SK-N-SH treated with all-trans-retinoic acid at 6 μM for 48 hours (cell line): ENCODE data around the gene EMX2.

Source experiments
- CREB5 ChIP-seq: fragments of 250-450 bp; sonication (Bioruptor Pico); IDR thresholded peaks from 2 replicates; pipeline ENCODE4 v1.5.1; 2020; ENCODE audit warnings: low read depth, mild to moderate bottlenecking, moderate library complexity
- CSRNP3 ChIP-seq: fragments of 250-450 bp; sonication (Bioruptor Pico); IDR thresholded peaks from 2 replicates; pipeline ENCODE4 v1.5.1; 2021; ENCODE audit warnings: mild to moderate bottlenecking, moderate library complexity
- ESRRG ChIP-seq: fragments of 250-450 bp; sonication (Bioruptor Pico); IDR thresholded peaks from 2 replicates; pipeline ENCODE4 v1.6.1; 2021; ENCODE audit warnings: mild to moderate bottlenecking
- GLIS3 ChIP-seq: fragments of 250-450 bp; sonication (Bioruptor Pico); IDR thresholded peaks from 2 replicates; pipeline ENCODE4 v1.5.0; 2020; ENCODE audit warnings: mild to moderate bottlenecking, moderate library complexity
- PATZ1 ChIP-seq: fragments of 250-450 bp; sonication (Bioruptor Pico); IDR thresholded peaks from 2 replicates; pipeline ENCODE4 v1.8.0; 2020; ENCODE audit warnings: mild to moderate bottlenecking, moderate library complexity, borderline replicate concordance
- POU6F1 ChIP-seq: fragments of 250-450 bp; sonication (Bioruptor Pico); IDR thresholded peaks from 2 replicates; pipeline ENCODE4 v1.8.0; 2021; ENCODE audit warnings: low read depth, mild to moderate bottlenecking, moderate library complexity, borderline replicate concordance
- RARB ChIP-seq: fragments of 250-450 bp; sonication (Bioruptor Pico); IDR thresholded peaks from 2 replicates; pipeline ENCODE4 v1.8.0; 2021; ENCODE audit warnings: mild to moderate bottlenecking, moderate library complexity
- TCF4 ChIP-seq: fragments of 250-450 bp; sonication (Bioruptor Pico); IDR thresholded peaks from 2 replicates; pipeline ENCODE4 v1.8.0; 2021; ENCODE audit warnings: mild to moderate bottlenecking, moderate library complexity, borderline replicate concordance
- TSHZ2 ChIP-seq: fragments of 250-450 bp; sonication (Bioruptor Pico); IDR thresholded peaks from 2 replicates; pipeline ENCODE4 v1.5.0; 2020; ENCODE audit warnings: mild to moderate bottlenecking, moderate library complexity
- ZC3H10 ChIP-seq: fragments of 250-450 bp; sonication (Bioruptor Pico); IDR thresholded peaks from 2 replicates; pipeline ENCODE4 v1.5.1; 2021; ENCODE audit warnings: mild to moderate bottlenecking, moderate library complexity
- ZFP3 ChIP-seq: fragments of 250-450 bp; sonication (Bioruptor Pico); IDR thresholded peaks from 2 replicates; pipeline ENCODE4 v1.5.0; 2020; ENCODE audit warnings: mild to moderate bottlenecking, moderate library complexity
- ZFP30 ChIP-seq: fragments of 450-650 bp; formaldehyde crosslinking; IDR thresholded peaks from 2 replicates; pipeline ENCODE4 v1.5.0; 2022; ENCODE audit warnings: mild to moderate bottlenecking, moderate library complexity

GRCh38 chr10:117568334-117568733 is 25.8 kb downstream of the EMX2 start:
- TF ChIP-seq RARB (CRISPR knock-in tag) (no peak), POU6F1 (CRISPR knock-in tag) (no peak), PATZ1 (no peak), TCF4 (CRISPR knock-in tag) (no peak), ESRRG (CRISPR knock-in tag) (no peak), ZC3H10 (no peak), CSRNP3 (CRISPR knock-in tag) (no peak), ZFP30 (CRISPR knock-in tag) (no peak), TSHZ2 (CRISPR knock-in tag) (no peak), CREB5 (CRISPR knock-in tag) (no peak), GLIS3 (CRISPR knock-in tag) (no peak), ZFP3 (CRISPR knock-in tag) (no peak)
